NCI-H2171 (cell line): ENCODE measurements around the gene PARD3B.
"Not testable (repeated sequence)": the region's sequence is repeated elsewhere in the genome, so short reads cannot be mapped to it uniquely, and the experiment has no call there.

ENCODE experiments used
- DNase-seq: peaks from one replicate; lab custom pipeline; 2025; lab: John Stamatoyannopoulos, UW

PARD3B gene

DNA sequence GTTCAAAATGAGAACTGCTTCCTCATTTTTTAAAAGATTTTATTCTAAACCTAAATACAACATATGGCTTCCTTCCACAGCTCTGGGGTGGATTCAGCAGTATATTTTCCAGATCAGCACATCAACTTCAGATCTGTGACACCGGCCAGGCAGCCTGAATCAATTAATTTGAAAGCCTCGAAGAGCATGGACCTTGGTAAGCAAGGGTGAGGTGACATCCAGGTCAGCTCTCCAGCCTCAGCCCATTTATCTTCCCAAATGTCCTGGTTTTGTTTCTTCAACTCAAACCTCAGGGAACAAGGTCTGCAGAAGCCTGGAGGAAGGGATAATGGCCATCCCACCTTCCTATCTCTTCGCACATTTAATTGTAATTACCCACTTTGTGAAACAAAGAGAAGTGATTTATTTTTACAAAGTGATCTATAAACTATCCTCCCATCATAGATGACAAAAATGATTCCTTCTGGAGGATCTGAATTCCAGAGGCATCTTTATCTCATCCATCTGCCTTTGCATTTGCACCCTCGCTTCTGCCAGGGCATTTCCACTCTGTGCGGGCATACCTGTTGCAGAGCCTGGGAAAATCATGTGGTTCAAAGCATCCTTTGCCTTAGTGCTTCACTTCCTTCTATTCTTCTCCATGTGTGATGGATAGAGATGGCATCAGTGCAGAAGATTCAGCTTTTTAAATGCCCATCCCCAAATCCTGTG is 648.0 kb downstream of the PARD3B start:
- DNase-seq = no peak

DNA sequence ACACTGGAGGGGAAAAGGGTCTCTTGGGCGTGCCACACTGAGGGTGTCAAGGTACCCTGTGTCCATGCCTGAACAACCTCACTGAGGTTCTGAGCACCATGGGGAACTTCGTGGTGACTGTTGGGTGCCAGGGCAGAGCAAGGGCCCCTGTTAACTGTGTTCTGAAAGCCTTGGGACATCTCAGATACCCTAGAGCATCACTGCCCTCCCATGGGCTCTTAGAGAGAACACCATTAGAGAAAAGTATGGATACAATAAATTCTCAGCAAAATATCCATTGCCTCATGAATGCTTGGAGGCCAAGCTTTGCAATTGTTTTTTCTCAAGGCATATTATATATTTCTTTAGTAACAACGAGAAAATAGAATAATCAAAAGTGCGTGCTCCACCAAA is 648.6 kb downstream of the PARD3B start:
- no peak for DNase-seq

DNA sequence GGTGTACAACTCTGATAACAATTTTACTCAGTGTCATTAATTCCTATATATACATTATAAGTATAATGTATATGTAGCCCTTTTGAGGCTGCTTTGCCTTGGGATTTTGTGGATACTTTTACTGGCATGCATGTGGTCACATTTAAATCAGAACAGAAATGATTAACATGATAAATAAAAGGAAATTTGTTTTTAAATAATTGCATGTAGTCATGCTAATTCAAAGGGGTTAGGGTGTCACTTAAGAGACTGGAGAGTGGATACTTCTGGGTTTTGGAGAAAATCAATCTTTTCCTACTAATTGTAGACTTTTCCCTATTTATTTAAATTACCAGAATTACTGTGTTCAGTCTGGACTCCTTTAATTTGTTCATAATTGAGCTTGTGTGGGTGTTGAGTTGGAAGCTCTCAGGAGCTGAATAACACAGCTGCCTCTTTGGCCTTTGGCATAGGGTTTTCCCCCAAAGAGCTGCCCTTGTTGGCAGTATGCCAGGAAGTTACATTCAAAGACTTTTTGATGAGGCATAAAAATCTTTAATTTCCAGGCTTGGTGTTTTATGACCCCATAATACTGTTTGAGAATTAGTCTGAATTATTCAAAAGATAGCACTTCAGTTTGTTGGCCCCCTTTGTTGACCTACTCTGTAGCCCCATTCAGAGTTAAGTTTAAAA is 652.3 kb downstream of the PARD3B start:
- no peak for DNase-seq

DNA sequence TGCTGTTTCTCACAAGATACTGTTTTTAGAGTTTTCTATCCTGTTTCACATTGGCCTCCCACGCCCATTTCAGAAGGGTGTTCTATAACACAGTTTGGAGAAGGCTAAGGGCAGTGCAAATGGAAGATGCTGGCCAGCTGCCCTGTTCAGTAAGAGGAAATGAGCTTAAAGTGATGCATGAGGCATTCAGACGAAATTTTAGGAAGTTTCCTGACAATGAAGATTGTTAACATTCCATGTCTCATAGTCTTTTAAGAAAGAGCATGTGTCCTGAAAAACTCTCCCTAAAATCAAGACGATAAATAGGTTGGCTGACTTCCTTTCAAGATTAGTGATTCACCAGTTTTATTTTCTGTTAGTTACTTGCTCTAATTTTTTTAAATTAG is 652.9 kb downstream of the PARD3B start:
- DNase-seq = no peak

DNA sequence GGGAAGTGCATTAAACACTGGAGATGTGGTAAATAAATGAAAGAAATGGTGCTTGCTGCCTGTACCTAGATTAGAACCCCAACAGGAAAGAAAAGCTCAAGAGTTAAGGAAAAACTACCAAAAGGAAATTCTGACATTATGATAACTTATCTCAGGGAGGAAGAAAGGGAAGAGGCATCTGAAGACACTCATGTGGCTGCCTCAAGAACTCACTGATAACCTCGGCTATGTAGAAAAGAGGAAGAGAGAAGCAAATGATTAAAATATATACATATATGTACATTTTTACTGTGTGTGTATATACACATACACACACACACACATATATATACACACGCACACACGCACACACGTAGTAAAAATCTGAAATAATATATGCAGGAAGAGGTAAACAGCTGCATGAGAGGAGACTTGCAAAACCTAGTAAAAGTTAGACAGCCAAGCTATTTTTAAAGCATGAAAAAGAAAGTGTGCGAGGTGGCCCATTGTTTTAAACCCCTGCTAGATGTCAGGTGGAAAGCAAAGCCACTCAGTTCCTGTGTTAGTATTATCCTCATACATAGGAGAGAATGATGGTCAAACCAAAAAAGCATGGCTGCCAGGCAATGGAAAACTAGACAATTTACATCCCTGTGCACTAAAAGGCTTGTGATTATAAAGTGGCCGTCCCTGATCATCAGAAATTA is 654.0 kb downstream of the PARD3B start:
- no peak for DNase-seq

DNA sequence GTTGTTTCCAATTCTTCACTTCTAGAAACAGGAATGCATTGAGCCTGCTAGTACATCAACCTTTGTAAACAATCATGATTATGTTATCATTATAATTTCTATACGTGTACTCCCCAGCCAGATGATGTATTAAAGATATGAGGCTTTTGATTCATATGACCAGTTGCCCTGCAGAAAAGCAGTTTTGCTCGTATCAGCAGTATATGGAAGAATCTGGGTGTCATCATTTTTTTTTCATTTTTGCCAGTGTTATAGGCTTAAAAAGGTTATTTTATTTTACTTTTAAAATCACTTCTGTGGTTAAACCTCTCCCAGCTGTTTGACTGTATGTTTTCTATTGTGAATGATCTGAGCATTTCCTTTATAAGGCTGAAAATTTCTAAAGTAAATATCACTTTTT is 665.2 kb downstream of the PARD3B start:
- no peak for DNase-seq

DNA sequence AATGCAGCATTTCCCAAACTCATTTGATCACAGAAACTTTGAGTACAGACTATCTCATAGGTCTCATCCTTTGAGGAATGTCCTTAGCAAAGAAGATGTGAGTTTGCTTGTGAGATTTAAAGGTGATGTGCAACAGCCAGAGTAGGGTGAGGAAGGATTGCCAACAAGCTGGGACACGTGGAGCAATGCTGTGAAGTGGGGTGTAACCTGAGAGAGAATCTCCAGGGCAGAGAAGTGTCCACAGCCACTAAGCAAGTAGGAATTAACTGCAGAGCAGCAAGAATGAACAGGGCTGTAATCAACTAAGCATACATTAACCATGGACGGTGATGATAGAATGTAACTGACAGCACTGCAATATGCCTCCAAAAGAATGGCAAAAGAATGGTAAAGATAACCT is 667.1 kb downstream of the PARD3B start:
- DNase-seq = no peak

DNA sequence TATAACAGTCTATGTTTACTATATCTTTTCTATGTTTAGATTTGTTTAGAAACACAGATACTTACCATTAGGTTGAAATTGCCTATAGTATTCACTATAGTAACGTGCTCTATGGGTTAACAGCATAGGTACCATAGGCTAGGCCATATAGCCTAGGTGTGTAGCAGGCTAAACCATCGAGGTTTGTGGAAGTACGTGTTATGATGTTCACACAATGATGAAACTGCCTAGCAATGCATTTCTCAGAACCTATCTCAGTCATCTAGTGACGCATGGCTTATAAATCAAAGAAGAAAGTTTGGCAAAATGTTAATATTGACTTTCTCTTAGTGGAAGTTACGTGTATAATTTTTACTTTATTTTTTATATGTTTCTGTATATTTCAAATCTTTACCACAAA is 670.8 kb downstream of the PARD3B start:
- no peak for DNase-seq

DNA sequence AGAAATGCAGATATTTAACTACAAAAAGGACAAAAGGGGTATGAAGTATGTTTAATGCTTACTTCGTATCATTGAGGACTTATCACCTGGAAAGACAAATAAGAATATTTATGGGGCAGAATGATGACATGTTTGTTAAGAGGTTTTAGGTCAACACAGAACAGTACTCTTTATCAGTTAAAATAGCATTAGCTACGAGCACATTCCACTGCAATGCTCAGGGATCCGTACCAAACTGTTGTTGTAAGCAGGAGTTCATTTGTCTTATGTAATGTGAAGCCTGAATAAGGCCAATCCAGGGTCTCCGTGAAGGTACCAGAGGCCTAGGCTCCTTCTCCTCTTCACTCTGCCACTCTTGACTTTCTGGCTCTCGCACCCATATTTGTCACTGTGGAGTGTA is 671.3 kb downstream of the PARD3B start:
- DNase-seq = no peak

DNA sequence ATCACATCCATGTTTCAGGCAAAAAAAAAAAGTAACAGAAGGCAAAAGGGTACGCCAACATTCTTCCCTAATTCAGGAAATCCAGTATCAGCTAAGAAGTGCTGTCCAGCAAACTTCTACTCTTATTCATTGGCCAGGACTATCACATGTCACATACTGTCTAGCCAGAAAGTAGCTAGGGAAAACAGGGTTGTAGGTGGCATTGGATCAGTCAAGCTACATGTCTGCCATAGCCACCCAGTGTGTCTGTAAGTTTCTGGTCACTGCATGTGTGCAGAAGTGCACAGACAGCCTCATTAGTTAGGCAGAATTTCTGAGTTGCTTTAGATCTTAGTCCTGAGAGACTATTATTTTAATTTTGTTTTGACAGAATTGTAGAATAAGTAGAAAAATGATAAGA is 671.7 kb downstream of the PARD3B start:
- no peak for DNase-seq

DNA sequence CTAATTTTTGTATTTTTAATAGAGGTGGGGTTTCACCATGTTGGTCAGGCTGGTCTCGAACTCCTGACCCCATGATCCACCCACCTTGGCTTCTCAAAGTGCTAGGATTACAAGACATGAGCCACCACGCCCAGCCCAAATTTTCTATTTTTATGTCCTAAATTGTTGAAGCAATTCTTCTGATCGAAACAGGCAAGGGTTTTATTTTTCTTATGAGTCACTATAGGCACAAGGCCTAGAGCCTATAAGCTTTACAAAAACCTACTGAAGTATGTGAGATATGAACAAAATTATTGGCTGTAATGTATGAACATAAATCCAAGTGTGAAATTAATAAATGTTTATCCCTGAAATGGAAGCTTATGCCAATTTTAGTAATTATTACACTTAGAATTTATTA is 672.8 kb downstream of the PARD3B start:
- DNase-seq = no peak

DNA sequence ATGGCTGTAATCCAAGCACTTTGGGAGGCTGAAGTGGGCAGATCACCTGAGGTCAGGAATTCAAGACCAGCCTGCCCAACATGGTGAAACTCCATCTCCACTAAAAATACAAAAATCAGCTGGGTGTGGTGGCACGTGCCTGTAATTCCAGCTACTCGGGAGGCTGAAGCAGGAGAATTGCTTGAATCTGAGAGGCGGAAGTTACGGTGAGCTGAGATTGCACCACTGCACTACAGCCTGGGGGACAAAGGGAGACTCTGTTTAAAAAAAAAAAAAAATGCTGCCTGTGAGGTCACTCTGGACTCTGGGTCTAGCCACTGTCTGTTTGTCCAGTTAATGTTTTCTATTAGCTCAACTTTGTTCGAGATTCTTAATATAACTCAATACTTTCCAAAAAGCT is 673.5 kb downstream of the PARD3B start:
- DNase-seq = not testable (repeated sequence)

DNA sequence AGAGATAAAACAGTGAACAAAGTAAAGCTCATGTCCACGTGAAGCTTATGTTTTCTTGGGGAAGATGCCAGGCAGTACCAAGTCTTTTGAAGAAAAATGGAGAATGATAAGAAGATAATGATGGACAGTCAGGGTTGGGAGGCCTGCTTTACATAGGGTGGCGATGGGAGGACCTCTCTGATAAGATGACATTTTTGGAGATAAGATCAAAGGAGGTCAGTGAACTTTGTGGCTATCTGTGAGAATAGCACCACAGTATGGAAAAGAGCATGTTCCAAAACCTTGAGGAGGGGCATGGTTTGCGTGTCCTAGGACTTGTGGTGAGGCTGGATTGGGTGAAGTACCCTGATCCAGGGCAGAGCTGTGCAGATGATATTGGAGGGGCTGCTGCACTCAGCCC is 675.3 kb downstream of the PARD3B start:
- DNase-seq = no peak

DNA sequence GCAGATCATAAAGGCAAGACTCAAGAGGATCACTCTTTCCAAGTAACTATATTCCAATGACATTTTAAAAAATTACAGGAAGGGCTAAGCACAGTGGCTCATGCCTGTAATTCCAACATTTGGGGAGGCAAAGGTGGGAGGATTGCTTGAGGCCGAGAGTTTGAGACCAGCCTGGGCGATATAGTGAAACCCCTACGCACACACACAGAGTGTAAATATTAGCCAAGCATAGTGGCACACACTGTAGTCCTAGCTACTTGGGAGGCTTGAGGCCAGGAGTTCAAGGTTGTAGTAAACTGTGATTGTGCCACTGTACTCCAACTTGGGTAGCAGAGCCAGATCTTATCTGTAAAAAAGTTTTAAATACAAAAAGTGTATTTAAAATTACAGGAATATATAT is 686.8 kb downstream of the PARD3B start:
- no peak for DNase-seq

DNA sequence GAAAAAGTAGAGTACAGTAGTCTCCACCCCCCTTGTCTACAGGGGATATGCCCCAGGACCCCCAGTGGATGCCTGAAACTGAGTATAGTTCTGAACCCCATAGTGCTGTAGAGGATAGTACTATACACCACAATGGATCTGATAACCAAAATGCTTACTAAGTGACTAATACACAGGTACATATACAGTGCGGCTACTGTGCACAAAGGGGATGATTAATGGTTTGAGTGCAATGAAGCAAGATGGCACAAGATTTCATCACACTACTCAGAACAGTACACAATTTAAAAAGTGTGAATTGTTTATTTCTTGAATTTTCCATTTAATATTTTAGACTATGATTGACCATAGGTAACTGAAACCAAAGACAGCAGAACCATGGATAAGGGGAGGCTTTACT is 690.2 kb downstream of the PARD3B start:
- DNase-seq = no peak

DNA sequence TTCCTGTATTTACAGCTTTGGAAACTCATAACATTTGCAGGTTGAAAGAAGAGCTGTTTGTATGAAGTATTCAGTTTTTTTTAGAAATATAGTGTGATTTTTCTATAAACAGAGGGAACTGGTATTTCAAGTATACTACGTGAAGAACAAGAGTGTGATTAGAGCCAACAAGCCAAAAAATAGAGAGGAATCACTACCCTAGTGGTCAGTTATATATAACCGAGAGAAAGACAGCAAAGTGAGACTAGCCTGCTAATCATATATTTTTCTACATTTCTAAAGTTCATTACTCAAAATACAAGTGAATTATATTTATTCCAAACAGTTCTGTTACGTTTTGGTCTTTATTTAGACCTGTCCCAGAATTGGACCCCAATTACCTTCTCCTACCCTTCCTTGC is 692.2 kb downstream of the PARD3B start:
- no peak for DNase-seq

DNA sequence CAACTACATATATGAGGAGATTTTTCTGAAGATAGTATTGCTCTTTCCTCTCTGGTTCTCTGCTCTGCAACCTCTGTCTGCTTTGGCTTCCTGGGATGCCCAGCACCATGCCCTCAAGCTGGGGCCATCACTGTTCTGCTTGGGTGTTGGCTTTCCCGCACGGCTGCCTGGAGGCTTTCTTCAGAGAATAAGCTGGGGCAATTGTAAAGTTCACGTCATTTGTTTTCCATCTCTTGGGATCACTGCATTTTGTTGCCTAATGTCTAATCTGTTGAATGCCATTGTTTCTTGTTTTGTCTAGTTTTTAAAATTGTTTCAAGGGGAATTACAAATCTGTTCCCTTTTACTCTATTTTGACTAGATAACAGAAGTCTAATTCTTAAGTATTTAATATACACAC is 699.7 kb downstream of the PARD3B start:
- no peak for DNase-seq

DNA sequence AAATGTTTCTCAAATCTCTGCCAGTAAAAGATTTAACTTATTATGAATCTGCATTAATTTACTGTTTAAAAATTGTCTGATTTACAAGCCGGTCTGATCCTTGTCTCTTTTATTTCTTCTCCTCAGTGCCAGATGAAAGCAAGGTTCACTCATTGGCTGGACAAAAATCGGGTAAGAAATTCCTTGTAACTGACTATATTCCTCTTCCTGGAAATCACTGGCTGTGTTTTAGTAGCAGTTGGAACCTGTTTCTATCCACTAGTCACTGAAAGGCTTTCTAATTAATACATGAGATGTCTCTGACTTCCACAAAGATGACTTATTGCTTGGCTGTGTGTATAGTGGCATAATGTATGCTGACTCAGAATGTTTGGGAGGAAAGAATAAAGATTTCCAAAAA is 700.4 kb downstream of the PARD3B start:
- no peak for DNase-seq

DNA sequence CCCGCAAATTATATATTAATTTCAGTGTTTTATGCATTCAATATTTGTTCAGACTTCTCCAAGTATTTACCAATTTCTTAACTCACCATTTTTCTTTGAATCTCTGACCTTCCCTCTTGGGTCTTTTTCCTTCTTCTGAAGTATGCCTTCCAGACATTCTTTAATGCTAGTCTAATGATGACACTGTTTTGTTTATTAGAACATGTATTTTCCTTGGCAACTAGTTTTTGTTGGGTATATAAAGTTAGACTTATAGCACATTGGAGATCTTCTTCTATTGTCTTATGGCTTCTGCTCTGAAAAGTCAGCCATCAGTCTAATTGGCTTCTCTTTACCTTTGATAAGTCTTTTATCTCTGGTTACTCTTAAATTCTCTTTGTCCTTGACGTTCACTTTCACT is 713.8 kb downstream of the PARD3B start:
- no peak for DNase-seq

DNA sequence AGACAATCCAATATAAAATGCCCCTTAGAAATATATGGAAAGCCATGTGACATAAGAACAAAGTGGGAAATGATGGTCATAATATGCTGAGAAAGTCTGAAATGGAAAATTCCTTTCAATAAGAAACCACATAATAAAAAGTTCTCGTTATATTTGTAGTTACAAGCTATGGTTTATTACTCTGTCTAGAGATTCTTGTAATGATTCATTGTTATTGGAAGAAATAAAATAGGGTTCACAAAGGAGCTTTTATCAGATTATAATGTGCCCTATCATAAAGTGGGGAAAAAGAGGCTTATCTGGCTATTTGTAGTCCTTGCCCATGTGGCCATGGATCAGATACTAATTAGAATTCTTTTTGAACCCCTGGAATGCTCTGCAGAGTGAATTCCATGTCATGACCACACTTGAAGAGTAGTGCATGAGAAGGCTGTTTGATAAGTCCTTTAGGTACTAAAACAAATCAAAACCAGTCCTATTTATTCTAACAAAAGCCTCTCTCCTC is 716.3 kb downstream of the PARD3B start:
- no peak for DNase-seq

DNA sequence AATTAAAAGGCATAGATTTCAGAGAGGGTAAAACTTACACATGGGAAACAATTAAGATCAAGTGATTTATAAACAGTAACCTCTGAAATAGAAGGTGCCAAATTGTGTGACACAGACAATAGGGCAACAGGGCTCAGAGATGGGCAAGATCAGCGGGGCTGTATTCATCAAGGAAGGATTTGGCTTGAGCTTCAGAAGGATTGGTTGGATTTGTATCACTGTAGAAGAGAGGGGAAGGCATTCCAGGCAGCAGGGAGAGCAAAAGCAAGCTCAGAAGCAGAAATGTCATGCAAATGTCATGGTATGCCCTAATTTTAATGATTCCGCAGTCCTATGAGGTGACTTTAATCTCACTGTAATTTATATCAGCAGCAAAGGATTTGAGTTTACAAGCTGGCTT is 722.0 kb downstream of the PARD3B start:
- DNase-seq = no peak

DNA sequence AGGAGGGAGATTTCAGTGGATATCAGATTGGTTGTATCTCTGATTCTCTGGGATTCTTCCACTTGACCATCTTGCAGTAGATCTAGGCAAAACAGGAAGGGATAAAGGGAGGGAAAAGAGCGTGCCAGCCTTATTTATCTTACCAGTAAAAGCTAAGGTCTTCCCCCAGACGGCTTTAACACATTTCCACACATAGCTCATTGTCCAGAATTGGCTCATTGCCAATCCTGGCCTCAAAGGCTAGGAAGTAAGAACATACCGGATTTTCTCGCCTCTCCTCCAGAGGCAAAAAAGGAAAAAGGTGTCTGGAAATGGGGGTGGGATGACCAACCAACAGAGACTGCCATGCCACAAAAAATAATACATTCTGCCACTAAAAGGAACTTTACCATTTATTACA is 725.4 kb downstream of the PARD3B start:
- no peak for DNase-seq

DNA sequence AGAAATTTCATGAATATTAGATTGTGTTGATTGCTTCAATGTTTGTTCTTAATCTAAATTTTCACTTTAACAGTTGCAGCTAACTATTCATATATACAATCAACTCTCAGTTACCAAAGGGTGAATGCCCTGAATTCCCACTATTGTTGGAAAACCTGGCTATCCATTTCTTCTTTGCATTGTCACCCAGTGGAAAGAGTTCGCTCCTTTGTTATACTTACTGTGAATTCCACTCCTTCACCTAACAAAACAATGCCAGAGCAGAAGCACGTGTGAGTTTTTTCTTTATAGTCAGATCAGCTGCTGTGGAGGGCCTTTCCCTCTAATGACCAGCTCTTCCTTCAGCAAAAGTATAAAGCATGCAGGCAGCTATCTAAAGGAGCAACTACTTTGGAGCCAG is 727.9 kb downstream of the PARD3B start:
- DNase-seq = no peak
